Esophagus muscularis mucosa (tissue), 4 donors: ENCODE data around the gene ZFAND2B.

Source experiments
- CTCF ChIP-seq, 3 experiments: fragments of 200-600 bp in 2 of 3; fragments of 450-650 bp in 1 of 3; sonication (generic) in 2 of 3; IDR thresholded peaks; one replicate each; pipeline ENCODE4 v1.5.1; 2017 to 2019; ENCODE audit warnings: antibody characterized with exemption in 3 of 3, mild to moderate bottlenecking in 2 of 3, moderate library complexity in 1 of 3
- EP300 ChIP-seq: sonication (generic); formaldehyde crosslinking; IDR thresholded peaks from one replicate; pipeline ENCODE4 v1.6.1; 2017; ENCODE audit warnings: antibody characterized with exemption
- POLR2A ChIP-seq: fragments of 450-650 bp; IDR thresholded peaks from one replicate; pipeline ENCODE4 v1.6.1; 2017; ENCODE audit warnings: antibody characterized with exemption, moderate library complexity, mild to moderate bottlenecking, low read depth
- POLR2AphosphoS5 ChIP-seq, 2 donors: sonication (generic); formaldehyde crosslinking; IDR thresholded peaks; one replicate each; pipeline ENCODE4 v1.6.1; 2017; ENCODE audit warnings: antibody characterized with exemption in 2 of 2

GRCh38 chr2:219228041-219228910 is 21.7 kb downstream of the ZFAND2B start:
- TF ChIP-seq POLR2A (no peak), CTCF (IDR thresholded peaks at IDR 0.05) (no peak), POLR2AphosphoS5 (IDR thresholded peaks at IDR 0.05) (no peak), EP300 (no peak)
